ENCODE results near the gene ZNF221.

DNA sequence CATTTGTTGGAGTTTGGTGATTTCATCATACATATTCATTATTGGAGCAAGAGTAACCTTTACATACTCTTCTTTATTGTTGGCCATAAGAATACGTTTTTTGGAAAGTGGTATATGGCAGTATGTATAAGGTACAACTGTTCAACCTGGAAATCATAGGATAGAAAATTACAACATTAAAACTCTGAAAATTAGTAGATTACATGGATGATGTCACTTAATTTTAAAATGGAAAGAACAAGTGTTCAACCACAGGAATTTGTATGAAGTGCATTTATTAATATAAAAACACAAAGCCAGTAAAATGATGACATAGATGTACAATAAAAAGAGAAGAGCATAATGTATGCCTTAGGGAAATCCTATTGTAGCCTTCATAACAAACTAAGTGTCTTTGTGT lies 25.7 kb downstream of the ZNF221 start:
- TF ChIP-seq, protein P1, sequence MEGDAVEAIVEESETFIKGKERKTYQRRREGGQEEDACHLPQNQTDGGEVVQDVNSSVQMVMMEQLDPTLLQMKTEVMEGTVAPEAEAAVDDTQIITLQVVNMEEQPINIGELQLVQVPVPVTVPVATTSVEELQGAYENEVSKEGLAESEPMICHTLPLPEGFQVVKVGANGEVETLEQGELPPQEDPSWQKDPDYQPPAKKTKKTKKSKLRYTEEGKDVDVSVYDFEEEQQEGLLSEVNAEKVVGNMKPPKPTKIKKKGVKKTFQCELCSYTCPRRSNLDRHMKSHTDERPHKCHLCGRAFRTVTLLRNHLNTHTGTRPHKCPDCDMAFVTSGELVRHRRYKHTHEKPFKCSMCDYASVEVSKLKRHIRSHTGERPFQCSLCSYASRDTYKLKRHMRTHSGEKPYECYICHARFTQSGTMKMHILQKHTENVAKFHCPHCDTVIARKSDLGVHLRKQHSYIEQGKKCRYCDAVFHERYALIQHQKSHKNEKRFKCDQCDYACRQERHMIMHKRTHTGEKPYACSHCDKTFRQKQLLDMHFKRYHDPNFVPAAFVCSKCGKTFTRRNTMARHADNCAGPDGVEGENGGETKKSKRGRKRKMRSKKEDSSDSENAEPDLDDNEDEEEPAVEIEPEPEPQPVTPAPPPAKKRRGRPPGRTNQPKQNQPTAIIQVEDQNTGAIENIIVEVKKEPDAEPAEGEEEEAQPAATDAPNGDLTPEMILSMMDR (IDR thresholded peaks at IDR 0.05), result no peak
- no peak for TF ChIP-seq POLR2AphosphoS2 (conservative IDR thresholded peaks at IDR 0.05; ENCODE audit: low read length)
- no peak for TF ChIP-seq BHLHE40 (IDR thresholded peaks at IDR 0.05; ENCODE audit: low read depth, low read length)
- no peak for TF ChIP-seq POLR2A (IDR thresholded peaks at IDR 0.05; ENCODE audit: low read length)
- TF ChIP-seq KDM5A (IDR thresholded peaks at IDR 0.05), result no peak
- no peak for TF ChIP-seq HDAC2 (IDR thresholded peaks at IDR 0.05)
- TF ChIP-seq, protein P2, sequence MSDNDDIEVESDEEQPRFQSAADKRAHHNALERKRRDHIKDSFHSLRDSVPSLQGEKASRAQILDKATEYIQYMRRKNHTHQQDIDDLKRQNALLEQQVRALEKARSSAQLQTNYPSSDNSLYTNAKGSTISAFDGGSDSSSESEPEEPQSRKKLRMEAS (IDR thresholded peaks at IDR 0.05), result no peak
- TF ChIP-seq, protein P3, sequence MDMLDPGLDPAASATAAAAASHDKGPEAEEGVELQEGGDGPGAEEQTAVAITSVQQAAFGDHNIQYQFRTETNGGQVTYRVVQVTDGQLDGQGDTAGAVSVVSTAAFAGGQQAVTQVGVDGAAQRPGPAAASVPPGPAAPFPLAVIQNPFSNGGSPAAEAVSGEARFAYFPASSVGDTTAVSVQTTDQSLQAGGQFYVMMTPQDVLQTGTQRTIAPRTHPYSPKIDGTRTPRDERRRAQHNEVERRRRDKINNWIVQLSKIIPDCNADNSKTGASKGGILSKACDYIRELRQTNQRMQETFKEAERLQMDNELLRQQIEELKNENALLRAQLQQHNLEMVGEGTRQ (IDR thresholded peaks at IDR 0.05), result no peak
- TF ChIP-seq ZFP36 (IDR thresholded peaks at IDR 0.05; ENCODE audit: borderline replicate concordance, partially characterized antibody), result no peak
- no peak for TF ChIP-seq RAD21 (conservative IDR thresholded peaks at IDR 0.05 in 1 of 2, IDR thresholded peaks at IDR 0.05 in 1 of 2)
- TF ChIP-seq NFE2L2 (conservative IDR thresholded peaks at IDR 0.05; ENCODE audit: low read length), result no peak
- no peak for TF ChIP-seq CHD2 (IDR thresholded peaks at IDR 0.05; ENCODE audit: low read length, partially characterized antibody)

All from A549 (cell line).